ENCODE results near the gene ITGA2.
A peak's percentile ranks its signal among the peaks of the same experiment; 100 is the strongest.

DNA sequence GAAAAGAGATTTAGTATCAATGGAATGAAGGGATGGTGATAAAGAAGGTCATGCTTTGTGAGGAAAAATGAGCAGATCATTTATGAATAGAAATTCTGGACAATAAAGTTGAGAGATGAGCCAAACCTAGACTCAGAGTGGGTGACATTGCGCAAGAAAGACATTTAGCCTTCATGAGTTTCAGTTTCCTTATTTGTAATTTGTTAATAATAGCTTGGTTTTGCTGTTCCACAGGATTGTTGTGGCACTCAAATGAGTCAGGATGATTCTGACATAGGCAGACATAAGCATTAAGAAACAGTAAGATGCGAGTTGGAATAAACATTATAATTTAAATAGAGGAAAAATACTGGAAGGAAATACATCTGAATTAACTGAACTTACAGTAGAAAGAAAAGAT lies 34.8 kb downstream of the ITGA2 start:
- TF ChIP-seq POLR2AphosphoS5 (IDR thresholded peaks at IDR 0.05), result peak in 1 of 3 donors; percentile 10
- TF ChIP-seq, protein P1, sequence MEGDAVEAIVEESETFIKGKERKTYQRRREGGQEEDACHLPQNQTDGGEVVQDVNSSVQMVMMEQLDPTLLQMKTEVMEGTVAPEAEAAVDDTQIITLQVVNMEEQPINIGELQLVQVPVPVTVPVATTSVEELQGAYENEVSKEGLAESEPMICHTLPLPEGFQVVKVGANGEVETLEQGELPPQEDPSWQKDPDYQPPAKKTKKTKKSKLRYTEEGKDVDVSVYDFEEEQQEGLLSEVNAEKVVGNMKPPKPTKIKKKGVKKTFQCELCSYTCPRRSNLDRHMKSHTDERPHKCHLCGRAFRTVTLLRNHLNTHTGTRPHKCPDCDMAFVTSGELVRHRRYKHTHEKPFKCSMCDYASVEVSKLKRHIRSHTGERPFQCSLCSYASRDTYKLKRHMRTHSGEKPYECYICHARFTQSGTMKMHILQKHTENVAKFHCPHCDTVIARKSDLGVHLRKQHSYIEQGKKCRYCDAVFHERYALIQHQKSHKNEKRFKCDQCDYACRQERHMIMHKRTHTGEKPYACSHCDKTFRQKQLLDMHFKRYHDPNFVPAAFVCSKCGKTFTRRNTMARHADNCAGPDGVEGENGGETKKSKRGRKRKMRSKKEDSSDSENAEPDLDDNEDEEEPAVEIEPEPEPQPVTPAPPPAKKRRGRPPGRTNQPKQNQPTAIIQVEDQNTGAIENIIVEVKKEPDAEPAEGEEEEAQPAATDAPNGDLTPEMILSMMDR (IDR thresholded peaks at IDR 0.05), result no peak
- no peak for TF ChIP-seq POLR2A (IDR thresholded peaks at IDR 0.05)
